Caco-2 (cell line): ENCODE measurements around the gene NELFCD. TPM values are rescaled to one million over a fixed set of nuclear protein-coding genes. Genes with fewer than 3 reads are reported as not detected.

ENCODE experiments used
- BruUV-seq: library from RNA; stranded (reverse); fragments of 400-500 nt; replicated peaks from 2 replicates; lab custom pipeline; 2021; lab: Mats Ljungman, UMichigan
- CTCF ChIA-PET: fragments of 300-600 bp; sonication (Branson Sonifier 250); formaldehyde crosslinking; loops from one replicate; lab custom pipeline; 2022; ENCODE audit warnings: antibody characterized with exemption; lab: Charles Lee
- POLR2A ChIA-PET: fragments of 300-600 bp; sonication (Branson Sonifier 250); formaldehyde crosslinking; loops from one replicate; lab custom pipeline; 2022; ENCODE audit warnings: antibody characterized with exemption; lab: Charles Lee
- DNase-seq, 2 experiments: peaks; one replicate each; pipeline versions ENCODE4 v3.0.0 to v3.0.0-alpha.2; 2020 to 2022
- H3K27me3 ChIP-seq: replicated peaks from 2 replicates; pipeline ENCODE4 v1.6.0; 2011; ENCODE audit warnings: low read length; ENCODE audit not compliant: control insufficient read depth, insufficient read depth
- H3K36me3 ChIP-seq: 2 replicates; pipeline ENCODE4 v1.5.1; 2011; ENCODE audit warnings: low read length; ENCODE audit not compliant: control insufficient read depth, insufficient read depth
- H3K4me1 ChIP-seq: fragments of 250-450 bp; sonication (Bioruptor Pico); 2 replicates; pipeline ENCODE4 v1.5.1; 2020; ENCODE audit warnings: mild to moderate bottlenecking
- H3K4me3 ChIP-seq: 2 replicates; pipeline ENCODE4 v1.5.1; 2011; ENCODE audit warnings: low read depth, mild to moderate bottlenecking, control low read depth, low read length
- H3K9me3 ChIP-seq: fragments of 250-450 bp; sonication (Bioruptor Pico); 2 replicates; pipeline ENCODE4 v1.5.1; 2020; ENCODE audit warnings: mild to moderate bottlenecking, moderate library complexity
- H3K27ac Mint-ChIP-seq: one replicate; pipeline ENCODE4 v1.8.0; 2022; ENCODE audit warnings: mixed read lengths; ENCODE audit not compliant: unreplicated experiment
- H3K27me3 Mint-ChIP-seq: one replicate; pipeline ENCODE4 v1.8.0; 2022; ENCODE audit warnings: mixed read lengths; ENCODE audit not compliant: insufficient read depth, unreplicated experiment
- H3K36me3 Mint-ChIP-seq: one replicate; pipeline ENCODE4 v1.8.0; 2022; ENCODE audit warnings: mild to moderate bottlenecking, mixed read lengths; ENCODE audit not compliant: insufficient read depth, unreplicated experiment
- H3K4me1 Mint-ChIP-seq: one replicate; pipeline ENCODE4 v1.8.0; 2022; ENCODE audit warnings: low read depth, mixed read lengths; ENCODE audit not compliant: unreplicated experiment
- H3K4me3 Mint-ChIP-seq: one replicate; pipeline ENCODE4 v1.8.0; 2022; ENCODE audit warnings: mild to moderate bottlenecking, moderate library complexity, mixed read lengths; ENCODE audit not compliant: unreplicated experiment
- H3K9me3 Mint-ChIP-seq: one replicate; pipeline ENCODE4 v1.8.0; 2022; ENCODE audit warnings: mixed read lengths; ENCODE audit not compliant: unreplicated experiment
- CTCF ChIP-seq, 2 experiments: fragments of 200-600 bp in 1 of 2; IDR thresholded peaks; 1 replicate in 1 of 2; 2 replicates in 1 of 2; pipeline versions ENCODE4 v1.5.1 to v1.8.0; 2011 to 2022; ENCODE audit warnings: antibody characterized with exemption in 1 of 2, control low read depth in 1 of 2, inconsistent platforms in 1 of 2, low read depth in 1 of 2, low read length in 1 of 2, mild to moderate bottlenecking in 1 of 2, moderate library complexity in 1 of 2; ENCODE audit not compliant: insufficient read depth in 1 of 2, severe bottlenecking in 1 of 2, unreplicated experiment in 1 of 2
- intact Hi-C: fragments of 100-400 bp; cut with micrococcal nuclease; formaldehyde crosslinking; loops from one replicate; pipeline ENCODE4 v1.10.0; 2022; ENCODE audit not compliant: unreplicated experiment
- total RNA-seq: library from RNA; stranded (reverse); gene quantifications from 2 replicates; pipeline ENCODE4 v1.2.3, GENCODE V29; 2022

NELFCD gene
- total RNA-seq, 1 experiment from 2014 or later = 230 TPM

- Mint-ChIP-seq H3K4me1 (peaks cover 20% of the 10 kb centered on the region), H3K36me3 (peaks cover 92% of the 10 kb centered on the region), H3K27ac (no peak overlapping the region), H3K9me3 (no peaks in the 10 kb centered on the region), H3K4me3 (no peak overlapping the region), H3K27me3 (no peaks in the 10 kb centered on the region)
- ChIA-PET CTCF (no interaction called here), POLR2A (no interaction called here)
- DNase-seq = no peak
- Histone ChIP-seq H3K27me3 (no peaks in the 10 kb centered on the region), H3K9me3 (no peaks in the 10 kb centered on the region), H3K36me3 (peaks cover 17% of the 10 kb centered on the region), H3K4me3 (no peak overlapping the region), H3K4me1 (peaks cover 32% of the 10 kb centered on the region)
- no TSS peak for BruUV-seq
- TF ChIP-seq CTCF (IDR thresholded peaks at IDR 0.05; ENCODE audit: insufficient read depth in 1 of 2, low read depth in 1 of 2, low read length in 1 of 2, severe bottlenecking in 1 of 2, unreplicated experiment in 1 of 2) = no peak
- intact Hi-C loops = no loop called here
These were observed 54.3 kb downstream of the NELFCD start for GRCh38 chr20:59035381-59035780.

GRCh38 chr20:59037386-59037785 lies 56.3 kb downstream of the NELFCD start:
- H3K4me1 ChIP-seq = peaks cover 36% of the 10 kb centered on the region
- Mint-ChIP-seq H3K4me3 (no peak overlapping the region), H3K27ac (no peak overlapping the region), H3K4me1 (peaks cover 22% of the 10 kb centered on the region), H3K27me3 (no peaks in the 10 kb centered on the region), H3K36me3 (peaks cover 81% of the 10 kb centered on the region), H3K9me3 (no peaks in the 10 kb centered on the region)
- intact Hi-C loops = no loop called here
- no peaks in the 10 kb centered on the region for H3K27me3 ChIP-seq
- no peak overlapping the region for H3K4me3 ChIP-seq
- H3K36me3 ChIP-seq = peaks cover 17% of the 10 kb centered on the region
- no peaks in the 10 kb centered on the region for H3K9me3 ChIP-seq
- CTCF ChIA-PET = no interaction called here
- DNase-seq = no peak
- no peak for TF ChIP-seq CTCF (IDR thresholded peaks at IDR 0.05; ENCODE audit: insufficient read depth in 1 of 2, low read depth in 1 of 2, low read length in 1 of 2, severe bottlenecking in 1 of 2, unreplicated experiment in 1 of 2)
- POLR2A ChIA-PET = no interaction called here
- BruUV-seq = no TSS peak

GRCh38 chr20:59039233-59039632 lies 58.2 kb downstream of the NELFCD start:
- intact Hi-C loops = no loop called here
- no peak overlapping the region for H3K27ac Mint-ChIP-seq
- peaks cover 67% of the 10 kb centered on the region for H3K36me3 Mint-ChIP-seq
- no peak overlapping the region for H3K4me3 ChIP-seq
- H3K9me3 Mint-ChIP-seq = no peaks in the 10 kb centered on the region
- BruUV-seq = no TSS peak
- no peaks in the 10 kb centered on the region for H3K27me3 Mint-ChIP-seq
- no peak for DNase-seq
- POLR2A ChIA-PET = no interaction called here
- no peaks in the 10 kb centered on the region for H3K9me3 ChIP-seq
- H3K36me3 ChIP-seq = peaks cover 17% of the 10 kb centered on the region
- no peaks in the 10 kb centered on the region for H3K27me3 ChIP-seq
- CTCF ChIA-PET = no interaction called here
- peaks cover 35% of the 10 kb centered on the region for H3K4me1 ChIP-seq
- H3K4me3 Mint-ChIP-seq = no peak overlapping the region
- TF ChIP-seq CTCF (IDR thresholded peaks at IDR 0.05; ENCODE audit: insufficient read depth in 1 of 2, low read depth in 1 of 2, low read length in 1 of 2, severe bottlenecking in 1 of 2, unreplicated experiment in 1 of 2) = no peak
- H3K4me1 Mint-ChIP-seq = peaks cover 28% of the 10 kb centered on the region
